Activated gamma-delta T cell treated with anti-CD3 and anti-CD28 coated beads, Interleukin-2, amount 50 U/mL, for 16 hours (primary cell): ENCODE data around the gene IDUA.

Source experiments
- DNase-seq: peaks from one replicate; pipeline ENCODE4 v3.0.0-alpha.2; 2020; ENCODE audit warnings: low read depth

IDUA gene

GRCh38 chr4:1031956-1032795 lies 45.3 kb downstream of the IDUA start:
- no peak for DNase-seq

- no peak for DNase-seq
Observed at GRCh38 chr4:1032861-1033260, 46.0 kb downstream of the IDUA start.

GRCh38 chr4:1033840-1034551 lies 47.2 kb downstream of the IDUA start:
- DNase-seq = no peak

GRCh38 chr4:1035510-1035909 lies 48.7 kb downstream of the IDUA start:
- no peak for DNase-seq

GRCh38 chr4:1036095-1036494 lies 49.3 kb downstream of the IDUA start:
- DNase-seq = no peak

GRCh38 chr4:1036976-1037810 lies 50.3 kb downstream of the IDUA start:
- no peak for DNase-seq

GRCh38 chr4:1038948-1039492 lies 52.2 kb downstream of the IDUA start:
- no peak for DNase-seq

- DNase-seq = no peak
Observed at GRCh38 chr4:1039493-1040343, 52.9 kb downstream of the IDUA start.

GRCh38 chr4:1040344-1041146 lies 53.7 kb downstream of the IDUA start:
- DNase-seq = no peak

- DNase-seq = no peak
Observed at GRCh38 chr4:1041147-1041935, 54.5 kb downstream of the IDUA start.

- no peak for DNase-seq
Observed at GRCh38 chr4:1041936-1042330, 55.1 kb downstream of the IDUA start.

- DNase-seq = no peak
Observed at GRCh38 chr4:1042352-1043055, 55.7 kb downstream of the IDUA start.

- DNase-seq = no peak
Observed at GRCh38 chr4:1043162-1043561, 56.3 kb downstream of the IDUA start.

GRCh38 chr4:1043651-1044468 lies 57.0 kb downstream of the IDUA start:
- peak; percentile 9 for DNase-seq

GRCh38 chr4:1044469-1045192 lies 57.8 kb downstream of the IDUA start:
- DNase-seq = no peak

- no peak for DNase-seq
Observed at GRCh38 chr4:1045193-1045594, 58.4 kb downstream of the IDUA start.

- DNase-seq = no peak
Observed at GRCh38 chr4:1045595-1046201, 58.9 kb downstream of the IDUA start.
